GM19372 (cell line): ENCODE results near the gene TTLL7.
"Not testable (repeated sequence)": the region's sequence is repeated elsewhere in the genome, so short reads cannot be mapped to it uniquely, and the experiment has no call there.

Source experiments
- ATAC-seq: cut with Tn5 transposase; IDR thresholded peaks from one replicate; pipeline ENCODE4 v1.9.1; 2021; ENCODE audit warnings: mild to moderate bottlenecking, low read depth, moderate library complexity; ENCODE audit not compliant: unreplicated experiment

The TTLL7 gene

GRCh38 chr1:83996191-83996590, 2.7 kb downstream of the TTLL7 start:
- no peak for ATAC-seq

GRCh38 chr1:83995649-83996048, 3.3 kb downstream of the TTLL7 start:
- no peak for ATAC-seq

GRCh38 chr1:83994111-83994510, 4.8 kb downstream of the TTLL7 start:
- ATAC-seq: no peak

- ATAC-seq: no peak
These were observed 8.2 kb downstream of the TTLL7 start for GRCh38 chr1:83990734-83991133.

- no peak for ATAC-seq
These were observed 13.9 kb downstream of the TTLL7 start for GRCh38 chr1:83985048-83985447.

GRCh38 chr1:83983918-83984317, 15.0 kb downstream of the TTLL7 start:
- ATAC-seq: not testable (repeated sequence)

GRCh38 chr1:83978056-83978455, 20.9 kb downstream of the TTLL7 start:
- ATAC-seq: no peak

GRCh38 chr1:83976920-83977319, 22.0 kb downstream of the TTLL7 start:
- ATAC-seq: no peak

GRCh38 chr1:83970802-83971201, 28.1 kb downstream of the TTLL7 start:
- no peak for ATAC-seq

- ATAC-seq: no peak
These were observed 28.8 kb downstream of the TTLL7 start for GRCh38 chr1:83970114-83970513.

- no peak for ATAC-seq
These were observed 31.6 kb downstream of the TTLL7 start for GRCh38 chr1:83967336-83967735.

GRCh38 chr1:83964153-83964552, 34.8 kb downstream of the TTLL7 start:
- ATAC-seq: no peak

- no peak for ATAC-seq
These were observed 37.2 kb downstream of the TTLL7 start for GRCh38 chr1:83961571-83962295.

GRCh38 chr1:83960669-83961277, 38.2 kb downstream of the TTLL7 start:
- ATAC-seq: no peak

- no peak for ATAC-seq
These were observed 39.0 kb downstream of the TTLL7 start for GRCh38 chr1:83959824-83960498.

- ATAC-seq: no peak
These were observed 40.2 kb downstream of the TTLL7 start for GRCh38 chr1:83958704-83959103.

- no peak for ATAC-seq
These were observed 44.6 kb downstream of the TTLL7 start for GRCh38 chr1:83954166-83954823.

GRCh38 chr1:83950106-83950661, 48.7 kb downstream of the TTLL7 start:
- ATAC-seq: no peak

GRCh38 chr1:83942914-83943313, 56.0 kb downstream of the TTLL7 start:
- ATAC-seq: no peak

GRCh38 chr1:83934550-83934949, 64.4 kb downstream of the TTLL7 start:
- no peak for ATAC-seq

- ATAC-seq: no peak
These were observed 66.2 kb downstream of the TTLL7 start for GRCh38 chr1:83932693-83933092.
